Measurements from ENCODE around the gene SLC22A7. TPM values are rescaled to one million over a fixed set of nuclear protein-coding genes. Genes with fewer than 3 reads are reported as not detected.

The SLC22A7 gene
- total and polyA plus RNA-seq, 2 experiments from 2014 or later = 0.31 TPM; not detected in 1

DNA sequence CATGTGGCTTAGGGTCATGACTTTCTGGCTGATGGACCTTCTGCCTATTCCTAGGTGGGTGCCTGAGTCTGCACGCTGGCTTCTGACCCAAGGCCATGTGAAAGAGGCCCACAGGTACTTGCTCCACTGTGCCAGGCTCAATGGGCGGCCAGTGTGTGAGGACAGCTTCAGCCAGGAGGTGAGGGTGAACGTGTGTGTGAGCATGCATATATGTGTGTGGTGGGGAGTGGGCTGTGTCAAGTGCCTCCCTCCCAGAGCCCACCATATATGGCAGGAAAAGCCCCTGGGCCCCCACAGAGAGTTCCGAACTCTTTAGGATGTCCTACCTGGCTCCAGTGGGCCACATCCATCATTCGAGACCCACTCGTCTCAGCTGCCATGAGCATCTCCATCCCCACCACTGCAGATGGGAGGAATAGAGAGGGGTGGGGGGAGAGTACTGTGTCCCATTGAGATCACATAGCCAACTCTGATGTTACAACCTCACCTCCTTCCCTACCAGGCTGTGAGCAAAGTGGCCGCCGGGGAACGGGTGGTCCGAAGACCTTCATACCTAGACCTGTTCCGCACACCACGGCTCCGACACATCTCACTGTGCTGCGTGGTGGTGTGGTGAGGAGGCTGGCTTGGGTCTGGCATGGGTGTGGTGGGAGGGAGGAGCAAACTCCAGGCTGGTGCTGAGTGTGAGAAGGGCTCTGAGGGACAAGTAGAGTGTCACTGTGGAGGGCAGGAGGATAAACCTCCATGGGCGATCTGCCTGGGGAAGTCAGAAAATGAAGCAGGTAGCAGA, 3.2 kb downstream of the SLC22A7 start (continued):
- TF ChIP-seq, protein P1, sequence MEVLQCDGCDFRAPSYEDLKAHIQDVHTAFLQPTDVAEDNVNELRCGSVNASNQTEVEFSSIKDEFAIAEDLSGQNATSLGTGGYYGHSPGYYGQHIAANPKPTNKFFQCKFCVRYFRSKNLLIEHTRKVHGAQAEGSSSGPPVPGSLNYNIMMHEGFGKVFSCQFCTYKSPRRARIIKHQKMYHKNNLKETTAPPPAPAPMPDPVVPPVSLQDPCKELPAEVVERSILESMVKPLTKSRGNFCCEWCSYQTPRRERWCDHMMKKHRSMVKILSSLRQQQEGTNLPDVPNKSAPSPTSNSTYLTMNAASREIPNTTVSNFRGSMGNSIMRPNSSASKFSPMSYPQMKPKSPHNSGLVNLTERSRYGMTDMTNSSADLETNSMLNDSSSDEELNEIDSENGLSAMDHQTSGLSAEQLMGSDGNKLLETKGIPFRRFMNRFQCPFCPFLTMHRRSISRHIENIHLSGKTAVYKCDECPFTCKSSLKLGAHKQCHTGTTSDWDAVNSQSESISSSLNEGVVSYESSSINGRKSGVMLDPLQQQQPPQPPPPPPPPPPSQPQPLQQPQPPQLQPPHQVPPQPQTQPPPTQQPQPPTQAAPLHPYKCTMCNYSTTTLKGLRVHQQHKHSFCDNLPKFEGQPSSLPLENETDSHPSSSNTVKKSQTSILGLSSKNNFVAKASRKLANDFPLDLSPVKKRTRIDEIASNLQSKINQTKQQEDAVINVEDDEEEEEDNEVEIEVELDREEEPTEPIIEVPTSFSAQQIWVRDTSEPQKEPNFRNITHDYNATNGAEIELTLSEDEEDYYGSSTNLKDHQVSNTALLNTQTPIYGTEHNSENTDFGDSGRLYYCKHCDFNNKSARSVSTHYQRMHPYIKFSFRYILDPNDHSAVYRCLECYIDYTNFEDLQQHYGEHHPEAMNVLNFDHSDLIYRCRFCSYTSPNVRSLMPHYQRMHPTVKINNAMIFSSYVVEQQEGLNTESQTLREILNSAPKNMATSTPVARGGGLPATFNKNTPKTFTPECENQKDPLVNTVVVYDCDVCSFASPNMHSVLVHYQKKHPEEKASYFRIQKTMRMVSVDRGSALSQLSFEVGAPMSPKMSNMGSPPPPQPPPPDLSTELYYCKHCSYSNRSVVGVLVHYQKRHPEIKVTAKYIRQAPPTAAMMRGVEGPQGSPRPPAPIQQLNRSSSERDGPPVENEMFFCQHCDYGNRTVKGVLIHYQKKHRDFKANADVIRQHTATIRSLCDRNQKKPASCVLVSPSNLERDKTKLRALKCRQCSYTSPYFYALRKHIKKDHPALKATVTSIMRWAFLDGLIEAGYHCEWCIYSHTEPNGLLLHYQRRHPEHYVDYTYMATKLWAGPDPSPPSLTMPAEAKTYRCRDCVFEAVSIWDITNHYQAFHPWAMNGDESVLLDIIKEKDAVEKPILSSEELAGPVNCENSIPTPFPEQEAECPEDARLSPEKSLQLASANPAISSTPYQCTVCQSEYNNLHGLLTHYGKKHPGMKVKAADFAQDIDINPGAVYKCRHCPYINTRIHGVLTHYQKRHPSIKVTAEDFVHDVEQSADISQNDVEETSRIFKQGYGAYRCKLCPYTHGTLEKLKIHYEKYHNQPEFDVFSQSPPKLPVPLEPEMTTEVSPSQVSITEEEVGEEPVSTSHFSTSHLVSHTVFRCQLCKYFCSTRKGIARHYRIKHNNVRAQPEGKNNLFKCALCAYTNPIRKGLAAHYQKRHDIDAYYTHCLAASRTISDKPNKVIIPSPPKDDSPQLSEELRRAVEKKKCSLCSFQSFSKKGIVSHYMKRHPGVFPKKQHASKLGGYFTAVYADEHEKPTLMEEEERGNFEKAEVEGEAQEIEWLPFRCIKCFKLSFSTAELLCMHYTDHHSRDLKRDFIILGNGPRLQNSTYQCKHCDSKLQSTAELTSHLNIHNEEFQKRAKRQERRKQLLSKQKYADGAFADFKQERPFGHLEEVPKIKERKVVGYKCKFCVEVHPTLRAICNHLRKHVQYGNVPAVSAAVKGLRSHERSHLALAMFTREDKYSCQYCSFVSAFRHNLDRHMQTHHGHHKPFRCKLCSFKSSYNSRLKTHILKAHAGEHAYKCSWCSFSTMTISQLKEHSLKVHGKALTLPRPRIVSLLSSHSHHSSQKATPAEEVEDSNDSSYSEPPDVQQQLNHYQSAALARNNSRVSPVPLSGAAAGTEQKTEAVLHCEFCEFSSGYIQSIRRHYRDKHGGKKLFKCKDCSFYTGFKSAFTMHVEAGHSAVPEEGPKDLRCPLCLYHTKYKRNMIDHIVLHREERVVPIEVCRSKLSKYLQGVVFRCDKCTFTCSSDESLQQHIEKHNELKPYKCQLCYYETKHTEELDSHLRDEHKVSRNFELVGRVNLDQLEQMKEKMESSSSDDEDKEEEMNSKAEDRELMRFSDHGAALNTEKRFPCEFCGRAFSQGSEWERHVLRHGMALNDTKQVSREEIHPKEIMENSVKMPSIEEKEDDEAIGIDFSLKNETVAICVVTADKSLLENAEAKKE (CRISPR knock-in tag; IDR thresholded peaks at IDR 0.05) = no peak
- TF ChIP-seq ZNF114 (CRISPR knock-in tag; IDR thresholded peaks at IDR 0.05) = no peak
- TF ChIP-seq POLR2AphosphoS5 (IDR thresholded peaks at IDR 0.05; ENCODE audit: low read depth) = no peak

DNA sequence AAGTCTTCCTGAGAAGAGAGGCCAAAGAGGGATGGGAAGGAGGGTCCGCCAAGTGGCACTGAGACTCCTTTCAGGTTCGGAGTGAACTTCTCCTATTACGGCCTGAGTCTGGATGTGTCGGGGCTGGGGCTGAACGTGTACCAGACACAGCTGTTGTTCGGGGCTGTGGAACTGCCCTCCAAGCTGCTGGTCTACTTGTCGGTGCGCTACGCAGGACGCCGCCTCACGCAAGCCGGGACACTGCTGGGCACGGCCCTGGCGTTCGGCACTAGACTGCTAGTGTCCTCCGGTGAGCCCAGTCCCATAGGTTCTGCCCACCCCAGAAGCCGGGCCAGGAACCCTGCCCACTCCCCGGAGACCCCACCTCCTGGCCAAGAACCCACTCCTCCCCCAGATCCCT, 4.1 kb downstream of the SLC22A7 start:
- H3K27me3 Mint-ChIP-seq (ENCODE audit: insufficient read depth, low read depth, poor library complexity) = peaks cover 6% of the 10 kb centered on the region
- no peaks in the 10 kb centered on the region for H3K36me3 ChIP-seq (ENCODE audit: insufficient read depth)
- no peak for TF ChIP-seq JUNB (IDR thresholded peaks at IDR 0.05; ENCODE audit: unreplicated experiment)
- TF ChIP-seq, protein P2, sequence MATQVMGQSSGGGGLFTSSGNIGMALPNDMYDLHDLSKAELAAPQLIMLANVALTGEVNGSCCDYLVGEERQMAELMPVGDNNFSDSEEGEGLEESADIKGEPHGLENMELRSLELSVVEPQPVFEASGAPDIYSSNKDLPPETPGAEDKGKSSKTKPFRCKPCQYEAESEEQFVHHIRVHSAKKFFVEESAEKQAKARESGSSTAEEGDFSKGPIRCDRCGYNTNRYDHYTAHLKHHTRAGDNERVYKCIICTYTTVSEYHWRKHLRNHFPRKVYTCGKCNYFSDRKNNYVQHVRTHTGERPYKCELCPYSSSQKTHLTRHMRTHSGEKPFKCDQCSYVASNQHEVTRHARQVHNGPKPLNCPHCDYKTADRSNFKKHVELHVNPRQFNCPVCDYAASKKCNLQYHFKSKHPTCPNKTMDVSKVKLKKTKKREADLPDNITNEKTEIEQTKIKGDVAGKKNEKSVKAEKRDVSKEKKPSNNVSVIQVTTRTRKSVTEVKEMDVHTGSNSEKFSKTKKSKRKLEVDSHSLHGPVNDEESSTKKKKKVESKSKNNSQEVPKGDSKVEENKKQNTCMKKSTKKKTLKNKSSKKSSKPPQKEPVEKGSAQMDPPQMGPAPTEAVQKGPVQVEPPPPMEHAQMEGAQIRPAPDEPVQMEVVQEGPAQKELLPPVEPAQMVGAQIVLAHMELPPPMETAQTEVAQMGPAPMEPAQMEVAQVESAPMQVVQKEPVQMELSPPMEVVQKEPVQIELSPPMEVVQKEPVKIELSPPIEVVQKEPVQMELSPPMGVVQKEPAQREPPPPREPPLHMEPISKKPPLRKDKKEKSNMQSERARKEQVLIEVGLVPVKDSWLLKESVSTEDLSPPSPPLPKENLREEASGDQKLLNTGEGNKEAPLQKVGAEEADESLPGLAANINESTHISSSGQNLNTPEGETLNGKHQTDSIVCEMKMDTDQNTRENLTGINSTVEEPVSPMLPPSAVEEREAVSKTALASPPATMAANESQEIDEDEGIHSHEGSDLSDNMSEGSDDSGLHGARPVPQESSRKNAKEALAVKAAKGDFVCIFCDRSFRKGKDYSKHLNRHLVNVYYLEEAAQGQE (IDR thresholded peaks at IDR 0.05; ENCODE audit: unreplicated experiment) = no peak
- TF ChIP-seq ZNF331 (CRISPR knock-in tag; IDR thresholded peaks at IDR 0.05; ENCODE audit: low read depth) = no peak
- TF ChIP-seq ZNF114 (CRISPR knock-in tag; IDR thresholded peaks at IDR 0.05) = no peak
- no peak for TF ChIP-seq STAT1 (IDR thresholded peaks at IDR 0.05; ENCODE audit: unreplicated experiment)

More for the DNA sequence above, 4.1 kb downstream of the SLC22A7 start:
- no peak overlapping the region for H3K4me3 Mint-ChIP-seq
- Histone ChIP-seq H2AFZ (no peak overlapping the region), H3K4me1 (ENCODE audit: insufficient read depth) (peaks cover 6% of the 10 kb centered on the region; the same call in 1 of the 2 replicates), H3K27me3 (ENCODE audit: insufficient read depth) (no peaks in the 10 kb centered on the region), H3K4me2 (no peak overlapping the region), H4K20me1 (replicated peaks; ENCODE audit: insufficient read depth) (no peaks in the 10 kb centered on the region), H3K79me2 (replicated peaks; ENCODE audit: insufficient read depth) (no peaks in the 10 kb centered on the region), H3K4me3 (no peak overlapping the region), H3F3A (replicated peaks; ENCODE audit: low read depth) (no peaks in the 10 kb centered on the region), H3K9me2 (ENCODE audit: insufficient read depth) (no peaks in the 10 kb centered on the region), H3K27ac (ENCODE audit: low read depth) (no peak overlapping the region)
- H3K9me3 Mint-ChIP-seq = no peaks in the 10 kb centered on the region
- H3K27ac Mint-ChIP-seq = no peak overlapping the region
- DNase-seq (ENCODE audit: low spot score) (no peak), ATAC-seq (no peak)
- H3K4me1 Mint-ChIP-seq = peaks cover 15% of the 10 kb centered on the region
- peaks cover 8% of the 10 kb centered on the region; the same call in 1 of the 3 replicates for H3K36me3 Mint-ChIP-seq (ENCODE audit: low read depth)
